T-helper 2 cell treated with Interferon-gamma antibody and Interleukin-4, amounts not matched to agents 100 ng/mL and 5 ng/mL, for 36 hours (primary cell): Measurements from ENCODE around the gene KNDC1. TPM values are rescaled to one million over a fixed set of nuclear protein-coding genes. Genes with fewer than 3 reads are reported as not detected.
"Not testable (repeated sequence)": the region's sequence is repeated elsewhere in the genome, so short reads cannot be mapped to it uniquely, and the experiment has no call there.

Experiments used
- intact Hi-C: fragments of 100-400 bp; cut with micrococcal nuclease; formaldehyde crosslinking; loops from one replicate; pipeline ENCODE4 v1.15.1; 2023
- total RNA-seq: library from RNA; stranded (reverse); gene quantifications from 2 replicates; pipeline ENCODE4 v1.2.3, GENCODE V29; 2022

Gene KNDC1
- total RNA-seq, 1 donor from 2014 or later = 0.57 TPM

DNA sequence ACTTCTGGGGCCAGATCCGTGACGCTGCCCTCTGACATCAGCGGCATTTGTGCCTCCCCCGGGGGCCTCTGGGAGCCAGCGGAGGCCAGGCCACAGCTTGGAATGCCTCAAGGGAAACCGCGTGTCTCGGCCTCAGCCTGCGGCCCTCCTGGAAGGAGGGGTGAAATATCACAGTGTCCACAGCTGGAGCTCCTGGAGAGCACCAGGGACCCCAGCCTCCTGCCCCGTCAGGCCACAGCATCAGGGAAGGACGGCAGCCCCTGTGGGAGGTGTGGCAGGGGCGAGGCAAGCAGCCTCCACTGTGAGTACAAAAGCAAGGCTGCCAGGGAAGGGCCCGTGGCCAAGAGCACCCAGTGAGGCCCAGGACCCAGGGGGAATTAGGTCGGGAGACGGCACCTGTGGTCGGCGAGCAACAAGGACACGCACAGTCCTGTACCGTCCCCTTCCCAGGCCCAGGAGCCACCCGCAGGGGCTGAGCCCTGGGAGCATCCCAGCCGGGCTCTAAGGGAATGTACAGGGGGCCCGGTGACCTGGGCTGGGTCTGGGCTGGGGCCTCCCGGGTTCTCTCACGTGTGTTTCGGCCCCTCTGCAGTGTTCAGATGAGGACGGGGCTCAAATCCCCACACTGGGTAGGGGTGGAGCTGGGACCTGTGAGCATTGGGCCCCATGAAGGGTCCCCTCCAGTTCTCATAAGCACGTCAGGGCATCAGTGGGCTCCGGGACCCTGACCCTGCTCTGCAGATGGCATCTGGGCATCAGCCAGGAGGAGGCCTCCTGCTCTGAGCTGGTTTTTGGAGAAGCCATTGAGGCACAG lies 18.7 kb upstream of the KNDC1 start:
- intact Hi-C loops = loop anchor here (5.0 to 10.0 kb wide), 3 partner anchors 86 to 199 kb away; partner anchors contain the start of genes ADAM8 and CFAP46

DNA sequence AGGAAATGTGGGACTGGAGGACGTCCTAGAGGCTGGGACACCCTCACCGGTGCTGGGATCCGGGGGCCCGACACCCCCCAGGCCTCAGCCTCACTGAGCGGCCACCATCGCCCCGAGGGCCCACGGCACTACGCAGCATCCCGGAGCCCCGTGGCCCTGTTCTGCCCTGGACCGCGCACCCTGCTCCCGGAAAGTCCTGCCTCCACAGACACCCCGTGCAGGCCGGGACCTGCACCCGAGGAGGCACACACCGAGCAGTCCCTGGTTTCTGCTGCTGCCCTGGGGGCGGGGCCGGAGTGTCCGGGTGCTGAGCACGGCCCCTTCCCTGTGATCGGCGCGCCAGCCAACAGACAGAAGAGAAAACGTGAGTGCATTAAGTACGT lies 18.1 kb upstream of the KNDC1 start:
- intact Hi-C loops = loop anchor here (5.0 to 10.0 kb wide), 3 partner anchors 85 to 200 kb away; partner anchors contain the start of genes ADAM8 and CFAP46

GRCh38 chr10:133142523-133143199 lies 17.4 kb upstream of the KNDC1 start:
- intact Hi-C loops = loop anchor here (5.0 to 10.0 kb wide), 3 partner anchors 85 to 200 kb away; partner anchors contain the start of genes ADAM8 and CFAP46

DNA sequence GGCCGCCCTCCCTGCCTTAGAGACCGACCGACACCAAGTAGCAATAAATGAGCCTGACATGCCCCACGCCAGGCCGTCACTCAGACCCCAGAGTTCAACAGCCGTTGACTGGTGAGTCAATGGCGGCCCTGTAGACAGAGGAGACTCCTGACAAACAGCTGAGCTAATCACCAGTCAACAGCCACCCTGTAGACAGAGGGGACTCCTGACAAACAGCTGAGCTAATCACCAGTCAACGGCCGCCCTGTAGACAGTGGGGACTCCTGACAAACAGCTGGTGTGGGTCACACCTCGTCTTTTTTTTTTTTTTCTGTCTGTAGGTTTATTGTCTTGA lies 16.9 kb upstream of the KNDC1 start:
- intact Hi-C loops = loop anchor here (5.0 to 10.0 kb wide), 3 partner anchors 84 to 201 kb away; partner anchors contain the start of genes ADAM8 and CFAP46

- intact Hi-C loops = loop anchor here (5.0 to 10.0 kb wide), 3 partner anchors 84 to 201 kb away; partner anchors contain the start of genes ADAM8 and CFAP46
Observed at GRCh38 chr10:133143546-133143945, 16.5 kb upstream of the KNDC1 start.

DNA sequence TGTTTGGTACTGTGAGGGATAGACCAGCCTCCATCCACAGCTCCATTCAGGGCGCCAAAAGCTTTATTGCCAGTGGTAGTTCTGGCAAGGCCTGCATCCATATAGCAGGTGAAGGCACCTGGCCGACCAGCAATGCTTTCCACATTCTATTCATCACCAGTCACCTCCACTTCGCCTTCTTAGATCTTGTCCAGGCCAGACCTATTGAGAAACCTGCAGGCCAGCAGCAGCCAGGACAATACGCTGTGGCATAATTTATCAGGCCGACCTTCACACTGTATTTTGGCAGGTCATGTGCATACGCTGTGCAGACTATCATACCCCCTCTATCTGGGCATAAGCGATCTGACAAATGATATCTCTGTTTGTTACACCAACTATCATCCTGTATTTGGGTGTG lies 15.2 kb upstream of the KNDC1 start:
- intact Hi-C loops = loop anchor here (1.0 to 10.0 kb wide), 4 partner anchors 83 to 202 kb away; partner anchors contain the start of genes ADAM8 and CFAP46

GRCh38 chr10:133150226-133150625 lies 9.8 kb upstream of the KNDC1 start:
- intact Hi-C loops = no loop called here

GRCh38 chr10:133150656-133151055 lies 9.4 kb upstream of the KNDC1 start:
- intact Hi-C loops = no loop called here

DNA sequence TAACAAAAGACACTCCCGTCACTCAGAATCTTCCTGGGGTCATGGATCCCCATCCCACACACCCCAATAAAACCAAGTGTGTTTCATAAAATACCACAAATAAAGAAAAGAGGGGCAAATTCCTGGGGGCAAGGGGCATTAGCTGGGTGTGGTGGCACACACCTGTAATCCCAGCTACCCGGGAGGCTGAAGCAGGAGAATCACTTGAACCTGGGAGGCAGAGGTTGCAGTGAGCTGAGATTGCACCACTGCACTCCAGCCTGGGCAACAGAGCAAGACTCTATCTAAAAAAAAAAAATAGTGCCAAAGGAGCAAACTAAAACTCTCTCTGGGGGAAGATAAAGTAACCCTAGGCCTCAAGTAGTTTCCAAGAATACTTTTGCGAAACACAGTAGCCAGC lies 8.9 kb upstream of the KNDC1 start:
- intact Hi-C loops = not testable (repeated sequence)

DNA sequence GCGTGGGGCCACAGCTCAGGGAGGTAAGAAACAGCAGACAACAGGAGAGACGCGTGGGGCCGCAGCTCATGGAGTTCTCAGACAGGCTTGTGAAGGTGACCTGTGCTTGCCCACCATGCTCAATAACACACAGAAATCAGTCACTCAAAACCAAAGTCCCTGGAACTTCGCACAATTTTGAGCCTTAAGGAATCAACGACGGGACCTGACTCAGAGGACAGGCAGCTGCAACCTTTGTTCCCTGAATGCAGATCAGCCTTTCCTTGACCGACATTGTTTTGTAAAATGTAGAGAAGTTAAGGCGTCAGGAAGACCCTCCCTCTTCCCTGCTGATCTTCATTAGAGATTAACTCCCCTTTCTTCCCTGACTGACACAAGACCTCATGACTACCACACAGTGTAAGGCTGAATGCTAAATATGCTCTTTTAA lies 8.5 kb upstream of the KNDC1 start:
- intact Hi-C loops = no loop called here

GRCh38 chr10:133154411-133154810 lies 5.6 kb upstream of the KNDC1 start:
- intact Hi-C loops = no loop called here

- intact Hi-C loops = no loop called here
Observed at GRCh38 chr10:133154996-133155778, 4.8 kb upstream of the KNDC1 start.

DNA sequence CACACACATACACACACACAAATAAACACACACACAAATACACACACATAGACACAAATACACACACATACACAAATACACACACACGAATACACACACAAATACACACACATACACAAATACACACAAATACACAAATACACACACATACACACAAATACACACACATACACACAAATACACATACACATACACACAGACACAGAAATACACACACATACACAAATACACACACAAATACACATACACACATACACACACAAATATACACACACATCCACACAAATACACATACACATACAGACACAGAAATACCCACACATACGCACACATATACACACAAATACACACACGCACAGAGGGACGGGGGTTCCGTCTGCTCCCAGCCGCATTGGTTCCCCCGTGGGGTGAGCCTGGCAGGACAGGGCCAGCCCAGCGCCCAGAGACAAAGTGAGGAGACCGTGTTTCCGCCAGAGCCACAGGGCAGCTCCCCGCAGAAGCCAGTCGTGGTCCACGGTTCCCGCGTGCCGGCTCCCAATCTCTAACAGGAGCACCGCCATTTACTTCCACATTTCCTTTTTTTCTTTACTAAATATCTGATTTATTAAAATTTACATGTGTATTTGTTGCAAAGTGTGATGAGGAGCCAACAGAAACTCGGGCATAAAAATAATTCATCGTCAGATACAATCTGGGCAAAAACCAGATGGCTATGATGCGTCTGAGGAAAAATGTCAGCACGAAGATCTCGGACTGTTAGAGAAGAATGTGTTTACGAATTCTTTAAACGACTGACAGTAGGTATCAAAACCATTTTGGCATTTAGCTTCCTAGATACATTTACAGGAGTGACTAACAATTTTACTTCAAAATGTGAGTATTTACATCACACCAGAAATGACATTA lies 3.1 kb upstream of the KNDC1 start:
- intact Hi-C loops = no loop called here

DNA sequence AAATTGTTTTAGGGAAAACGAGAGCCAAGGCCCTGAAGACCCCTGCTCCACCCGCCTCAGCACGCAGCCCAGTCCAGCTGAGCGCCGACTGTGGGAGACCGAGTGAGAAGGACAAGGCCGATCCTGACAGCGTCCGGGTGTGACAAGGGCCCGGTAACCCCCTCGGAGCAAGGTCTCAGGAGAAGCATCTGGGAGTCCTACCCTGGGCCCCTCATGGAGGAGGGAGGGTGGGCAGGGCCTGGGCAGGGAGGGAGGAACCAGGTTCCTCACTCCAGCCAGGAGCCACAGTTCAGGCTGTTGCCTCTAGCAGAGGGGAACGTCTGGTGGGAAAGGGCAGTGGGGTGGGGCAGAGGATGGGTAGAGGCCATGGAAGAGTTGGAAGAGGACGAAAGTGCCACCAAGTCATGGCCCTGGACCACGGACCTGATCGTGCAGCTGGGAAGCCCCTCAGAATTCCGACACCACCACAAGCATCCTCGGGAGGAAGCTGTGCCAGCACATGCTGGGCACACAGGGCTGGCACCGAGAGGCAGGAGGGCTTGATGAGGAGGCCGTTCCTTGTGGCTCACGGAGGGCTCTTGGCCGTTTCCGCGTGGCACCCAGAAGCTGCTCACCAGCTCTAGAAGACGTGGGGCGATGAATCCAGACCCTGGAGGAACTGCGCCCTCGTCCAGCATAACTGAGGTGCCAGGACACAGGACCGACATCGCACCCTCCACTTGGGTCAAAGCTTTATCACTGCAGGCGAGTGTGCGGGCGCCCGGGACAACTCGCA lies 2.2 kb upstream of the KNDC1 start:
- intact Hi-C loops = no loop called here

DNA sequence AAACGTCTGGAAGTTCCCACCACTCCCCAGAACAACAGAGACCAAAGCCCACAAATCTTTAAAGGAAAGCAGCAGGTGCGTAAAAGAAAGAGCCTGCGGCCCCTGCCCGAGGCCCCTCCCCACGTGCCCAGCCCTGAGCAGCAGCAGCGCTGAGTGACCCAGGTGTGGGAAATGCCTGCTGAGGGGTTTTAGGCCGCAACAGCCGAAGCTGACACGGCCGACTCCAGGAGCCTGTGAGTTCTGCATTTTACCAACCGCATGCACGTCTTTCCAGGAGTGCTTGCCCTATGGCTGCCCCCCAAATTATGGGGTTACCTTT lies 1.6 kb upstream of the KNDC1 start:
- intact Hi-C loops = no loop called here

- intact Hi-C loops = no loop called here
Observed at GRCh38 chr10:133158756-133159610, 1.0 kb upstream of the KNDC1 start.

DNA sequence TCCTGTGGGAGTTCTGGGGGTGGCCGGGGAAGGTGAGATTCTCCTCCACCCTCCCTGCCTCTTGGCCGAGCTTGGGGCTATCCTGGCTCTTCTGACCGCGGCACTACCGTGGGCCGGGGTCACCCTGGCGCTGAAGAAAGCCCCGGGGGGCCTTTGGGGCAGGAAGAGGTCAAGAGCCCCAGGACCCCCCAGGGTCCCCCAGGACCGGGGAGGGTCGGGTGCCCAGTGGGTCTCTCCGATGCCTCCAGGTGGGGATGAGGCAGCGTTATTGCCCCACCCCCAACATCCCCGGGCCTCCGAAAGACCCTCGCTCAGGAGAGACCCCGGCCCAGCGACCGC lies 439 bp upstream of the KNDC1 start:
- intact Hi-C loops = no loop called here

DNA sequence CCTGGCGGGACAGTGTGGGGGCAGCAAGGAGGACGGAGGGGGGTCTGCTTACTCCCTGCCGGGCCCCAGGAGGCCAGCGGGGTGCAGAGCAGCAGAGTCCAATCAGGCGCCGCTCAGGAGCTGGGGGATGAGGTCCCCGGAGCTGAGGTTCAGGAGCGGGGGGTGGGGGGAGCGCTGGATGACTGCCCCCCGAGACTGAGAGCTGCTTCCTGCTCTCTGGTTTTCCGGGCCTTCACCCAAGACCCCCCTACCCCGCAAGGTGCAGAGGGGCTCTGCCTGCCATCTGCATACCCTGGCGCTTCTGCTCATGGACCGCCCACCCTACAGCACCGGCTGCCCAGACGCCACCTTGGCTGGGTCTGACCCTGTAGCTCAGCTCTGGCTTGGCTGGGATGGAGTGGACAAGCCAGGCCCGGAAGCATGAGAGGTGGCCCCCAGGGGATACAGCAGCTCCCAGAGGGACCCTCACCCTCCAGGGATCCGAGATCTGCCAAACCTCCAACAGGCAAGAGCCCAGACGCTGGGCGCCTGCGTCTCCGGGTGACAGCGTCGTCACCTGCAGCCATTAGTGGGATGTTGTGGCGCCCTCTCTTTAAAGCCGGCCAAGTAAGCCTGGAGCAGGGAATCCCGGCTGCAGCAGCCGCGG lies 930 bp downstream of the KNDC1 start:
- intact Hi-C loops = no loop called here
